Measurements from ENCODE around the gene CHGA.

DNA sequence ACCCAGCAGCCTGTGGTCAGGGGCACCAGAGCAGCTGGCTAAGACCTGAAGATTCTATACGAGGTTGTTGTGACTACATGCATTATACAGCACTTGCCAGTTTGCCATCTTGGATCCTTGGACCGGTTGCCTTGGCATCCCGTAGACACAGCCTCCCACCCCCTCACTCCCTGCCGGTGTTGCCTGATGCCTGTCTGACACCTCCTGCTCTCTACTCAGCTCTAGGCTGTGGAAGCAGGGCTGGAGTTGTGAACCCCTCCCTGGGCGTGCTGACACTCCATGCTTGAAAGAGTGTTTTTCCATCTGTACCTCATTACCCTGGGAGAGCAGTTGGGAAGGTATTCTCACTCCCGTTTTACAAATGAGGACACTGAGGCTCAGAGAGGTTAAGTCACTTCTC lies 2.5 kb downstream of the CHGA start:
- TF ChIP-seq KDM1A (IDR thresholded peaks at IDR 0.05; ENCODE audit: low read depth) (no peak), NPAS2 (CRISPR knock-in tag; IDR thresholded peaks at IDR 0.05; ENCODE audit: borderline replicate concordance) (no peak), REST (IDR thresholded peaks at IDR 0.05) (no peak)
- TF ChIP-seq, protein P1, sequence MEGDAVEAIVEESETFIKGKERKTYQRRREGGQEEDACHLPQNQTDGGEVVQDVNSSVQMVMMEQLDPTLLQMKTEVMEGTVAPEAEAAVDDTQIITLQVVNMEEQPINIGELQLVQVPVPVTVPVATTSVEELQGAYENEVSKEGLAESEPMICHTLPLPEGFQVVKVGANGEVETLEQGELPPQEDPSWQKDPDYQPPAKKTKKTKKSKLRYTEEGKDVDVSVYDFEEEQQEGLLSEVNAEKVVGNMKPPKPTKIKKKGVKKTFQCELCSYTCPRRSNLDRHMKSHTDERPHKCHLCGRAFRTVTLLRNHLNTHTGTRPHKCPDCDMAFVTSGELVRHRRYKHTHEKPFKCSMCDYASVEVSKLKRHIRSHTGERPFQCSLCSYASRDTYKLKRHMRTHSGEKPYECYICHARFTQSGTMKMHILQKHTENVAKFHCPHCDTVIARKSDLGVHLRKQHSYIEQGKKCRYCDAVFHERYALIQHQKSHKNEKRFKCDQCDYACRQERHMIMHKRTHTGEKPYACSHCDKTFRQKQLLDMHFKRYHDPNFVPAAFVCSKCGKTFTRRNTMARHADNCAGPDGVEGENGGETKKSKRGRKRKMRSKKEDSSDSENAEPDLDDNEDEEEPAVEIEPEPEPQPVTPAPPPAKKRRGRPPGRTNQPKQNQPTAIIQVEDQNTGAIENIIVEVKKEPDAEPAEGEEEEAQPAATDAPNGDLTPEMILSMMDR (IDR thresholded peaks at IDR 0.05): no peak
